Pancreas (tissue), 10 donors: ENCODE measurements around the gene TMEM63C. TPM values are rescaled to one million over a fixed set of nuclear protein-coding genes. Genes with fewer than 3 reads are reported as not detected.

ENCODE experiments used
- ATAC-seq, 4 donors: fragments of 200-7000 bp; cut with Tn5 transposase; one replicate each; pipeline versions ENCODE4 v1.8.0 to v1.9.1; 2020; ENCODE audit warnings: mild to moderate bottlenecking in 4 of 4, moderate library complexity in 4 of 4
- DNase-seq, 6 donors: peaks; one replicate each; pipeline ENCODE4 v3.0.0-alpha.2; 2020
- FAIRE-seq: peaks from 2 replicates; lab custom pipeline; 2012; peaks lifted over from hg19 to GRCh38; lab: Jason Lieb, UNC
- H3K27ac ChIP-seq, 4 donors: fragments of 200-600 bp; sonication (generic); 1 replicate in 3 of 4; 2 replicates in 1 of 4; pipeline versions ENCODE4 v1.5.0 to v1.8.0; 2020
- H3K27me3 ChIP-seq, 4 donors: fragments of 200-600 bp; one replicate each; pipeline ENCODE4 v1.8.0; 2021
- H3K36me3 ChIP-seq, 3 donors: fragments of 200-600 bp; sonication (generic) in 1 of 3; one replicate each; pipeline versions ENCODE4 v1.5.0 to v1.8.0; 2020 to 2021
- H3K4me1 ChIP-seq, 3 donors: fragments of 200-600 bp; one replicate each; pipeline ENCODE4 v1.8.0; 2021
- H3K4me3 ChIP-seq, 4 donors: fragments of 200-600 bp; sonication (generic) in 2 of 4; one replicate each; pipeline versions ENCODE4 v1.5.0 to v1.8.0; 2020 to 2021
- H3K9me3 ChIP-seq, 4 donors: fragments of 200-600 bp; one replicate each; pipeline ENCODE4 v1.8.0; 2021
- CTCF ChIP-seq, 4 donors: fragments of 200-600 bp; sonication (generic) in 3 of 4; IDR thresholded peaks; one replicate each; pipeline versions ENCODE4 v1.5.0 to v1.8.0; 2021; ENCODE audit warnings: antibody characterized with exemption in 4 of 4
- WGBS, 2 donors: extraction: QIAGEN DNeasy Blood & Tissue Kit; methylation state at CpG; one replicate each; pipeline ENCODE4 v1.1.7; 2013; 5-methylcytosine and 5-hydroxymethylcytosine counted together
- intact Hi-C, 3 donors: fragments of 100-400 bp; cut with DNase I; formaldehyde crosslinking; loops; one replicate each; pipeline versions ENCODE4 v1.11.1 to v1.14.2; 2022
- polyA plus RNA-seq, 2 donors: library from polyadenylated mRNA; stranded (reverse); fragments of 200-250 nt; gene quantifications; one replicate each; pipeline ENCODE4 v1.2.3, GENCODE V29; 2013
- total RNA-seq, 6 donors: library from RNA; stranded (reverse); fragmentation: NEBNext Ultra II Directional in 4 of 6; extraction: Animal tissue kit (Norgen Biotek cat#: 25700) in 4 of 6; gene quantifications; one replicate each; pipeline versions ENCODE4 v1.2.1 to v1.2.4, GENCODE V29; 2021 to 2023
- donor health status: healthy with polysubstance abuse.
- donor health status: DM: no; HTN: no; CAD: no; lungs with moderate emphysema.
- donor health status: DM: no; HTN: no; CAD: no.
- donor health status: control.
- donor health status: control.
- donor health status: Bipolar disorder and iron deficiency.
- donor health status: DM: yes; HTN: yes; CAD: no.
- donor health status: DM: no; HTN: no; CAD: no.
- donor health status: DM: no; HTN: no; CAD: no.
- donor health status: DM: yes; HTN: yes; CAD: no.

The TMEM63C gene
- total and polyA plus RNA-seq, 8 donors, result 2.8 to 10.6 (median 4.2) TPM

- H3K36me3 ChIP-seq, result no peaks in the 10 kb centered on the region
- H3K4me1 ChIP-seq, result peaks cover 0 to 3% (median 0%) of the 10 kb centered on the region in 3 donors
- no peak overlapping the region for H3K27ac ChIP-seq
- DNase-seq (no peak), ATAC-seq (no peak), FAIRE-seq (no peak)
- intact Hi-C loops, result no loop called here
- no peak for TF ChIP-seq CTCF (IDR thresholded peaks at IDR 0.05)
- H3K9me3 ChIP-seq, result no peaks in the 10 kb centered on the region
- no peak overlapping the region for H3K4me3 ChIP-seq
- H3K27me3 ChIP-seq, result no peaks in the 10 kb centered on the region
- 54 to 58% methylated on average over 3 of the region's 3 CpGs for WGBS, 2 donors
Measured at GRCh38 chr14:77178656-77179055, 2.9 kb upstream of the TMEM63C start.

- DNase-seq, result no peak
- TF ChIP-seq CTCF (IDR thresholded peaks at IDR 0.05), result no peak
- intact Hi-C loops, result no loop called here
- no peak for FAIRE-seq
- 30 to 32% methylated on average over 12 of the region's 12 CpGs for WGBS, 2 donors
- H3K4me3 ChIP-seq, result peak overlapping the region in 3 of 4 donors; percentile 29 to 54 (median 46)
- peaks cover 0 to 3% (median 0%) of the 10 kb centered on the region in 3 donors for H3K4me1 ChIP-seq
- no peaks in the 10 kb centered on the region for H3K27me3 ChIP-seq
- H3K27ac ChIP-seq, result no peak overlapping the region
- ATAC-seq, result peak in 3 of 4 donors; percentile 72 to 79 (median 77)
- no peaks in the 10 kb centered on the region for H3K36me3 ChIP-seq
- H3K9me3 ChIP-seq, result no peaks in the 10 kb centered on the region
Measured at GRCh38 chr14:77180726-77181602, 634 bp upstream of the TMEM63C start.

GRCh38 chr14:77183896-77184295, 2.3 kb downstream of the TMEM63C start:
- H3K27ac ChIP-seq, result peak overlapping the region in 1 of 4 donors; percentile 8
- no peak overlapping the region for H3K4me3 ChIP-seq
- intact Hi-C loops, result no loop called here
- H3K9me3 ChIP-seq, result no peaks in the 10 kb centered on the region
- TF ChIP-seq CTCF (IDR thresholded peaks at IDR 0.05), result no peak
- DNase-seq (no peak), ATAC-seq (no peak), FAIRE-seq (no peak)
- H3K36me3 ChIP-seq, result no peaks in the 10 kb centered on the region
- WGBS, 2 donors, result 70 to 73% methylated on average over 5 of the region's 5 CpGs
- H3K27me3 ChIP-seq, result no peaks in the 10 kb centered on the region
- peaks cover 4 to 7% (median 5%) of the 10 kb centered on the region in 3 donors for H3K4me1 ChIP-seq

GRCh38 chr14:77184396-77185092, 2.9 kb downstream of the TMEM63C start:
- TF ChIP-seq CTCF (IDR thresholded peaks at IDR 0.05), result no peak
- H3K27me3 ChIP-seq, result no peaks in the 10 kb centered on the region
- WGBS, 2 donors, result 71 to 78% methylated on average over 11 of the region's 11 CpGs
- no peaks in the 10 kb centered on the region for H3K36me3 ChIP-seq
- peaks cover 4 to 7% (median 5%) of the 10 kb centered on the region in 3 donors for H3K4me1 ChIP-seq
- H3K9me3 ChIP-seq, result no peaks in the 10 kb centered on the region
- DNase-seq, result no peak
- peak in 1 of 4 donors; percentile 22 for ATAC-seq
- no peak overlapping the region for H3K4me3 ChIP-seq
- H3K27ac ChIP-seq, result no peak overlapping the region
- no peak for FAIRE-seq
- intact Hi-C loops, result no loop called here
